Measurements from ENCODE around the gene CRYZL1.

Gene CRYZL1

GRCh38 chr21:33654412-33654811, 12.9 kb upstream of the CRYZL1 start:
- H3K4me1 Mint-ChIP-seq, result no peaks in the 10 kb centered on the region
- CTCF ChIA-PET, result no interaction called here
- DNase-seq, result no peak
- H3K9me3 Mint-ChIP-seq, result no peaks in the 10 kb centered on the region
- no peak overlapping the region for H3K4me3 Mint-ChIP-seq
- H3K27me3 Mint-ChIP-seq, result peaks cover 17% of the 10 kb centered on the region
- no peaks in the 10 kb centered on the region for H3K36me3 Mint-ChIP-seq
- no peak overlapping the region for H3K27ac Mint-ChIP-seq

DNA sequence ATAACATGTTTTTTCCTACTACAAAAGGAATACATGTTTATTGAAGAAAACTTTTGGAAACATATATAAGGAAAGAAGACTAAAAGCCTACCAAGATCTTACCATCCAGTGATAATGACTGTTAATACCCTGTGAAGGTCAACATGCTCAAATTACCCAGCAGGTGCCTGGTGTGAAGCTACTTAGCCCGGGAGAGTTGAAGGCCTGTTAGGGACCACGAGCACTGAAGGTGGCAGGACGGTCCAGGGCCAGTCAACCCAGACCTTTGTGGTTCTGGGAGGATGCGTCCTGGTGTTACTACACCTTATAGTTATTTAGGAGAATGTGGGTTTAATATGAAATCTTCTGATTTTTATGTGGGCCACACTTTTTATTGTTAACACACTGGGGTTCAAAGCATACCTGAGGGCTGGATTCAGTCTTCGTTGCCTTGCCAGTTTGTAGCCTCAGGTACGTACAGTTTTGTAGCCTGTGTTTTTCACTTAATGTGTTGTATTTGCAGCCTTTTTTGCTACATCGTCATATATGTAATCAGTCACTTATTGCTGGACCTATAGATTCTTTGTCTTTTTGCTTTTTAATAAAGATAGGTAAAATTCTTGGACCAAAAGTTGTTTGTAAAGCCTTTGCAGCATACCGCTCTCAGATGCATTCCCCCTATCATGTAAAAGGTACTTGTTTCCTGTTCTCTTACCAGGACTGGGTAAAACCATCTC, 10.6 kb upstream of the CRYZL1 start:
- no peak for DNase-seq
- Mint-ChIP-seq H3K36me3 (no peaks in the 10 kb centered on the region), H3K4me3 (no peak overlapping the region), H3K27ac (no peak overlapping the region), H3K4me1 (no peaks in the 10 kb centered on the region), H3K9me3 (no peaks in the 10 kb centered on the region), H3K27me3 (peaks cover 20% of the 10 kb centered on the region)
- CTCF ChIA-PET, result no interaction called here

- no peak for DNase-seq
- no peaks in the 10 kb centered on the region for H3K4me1 Mint-ChIP-seq
- H3K4me3 Mint-ChIP-seq, result no peak overlapping the region
- H3K36me3 Mint-ChIP-seq, result no peaks in the 10 kb centered on the region
- H3K9me3 Mint-ChIP-seq, result no peaks in the 10 kb centered on the region
- CTCF ChIA-PET, result no interaction called here
- H3K27me3 Mint-ChIP-seq, result peaks cover 24% of the 10 kb centered on the region
- no peak overlapping the region for H3K27ac Mint-ChIP-seq
Measured at GRCh38 chr21:33650929-33651509, 9.5 kb upstream of the CRYZL1 start.

DNA sequence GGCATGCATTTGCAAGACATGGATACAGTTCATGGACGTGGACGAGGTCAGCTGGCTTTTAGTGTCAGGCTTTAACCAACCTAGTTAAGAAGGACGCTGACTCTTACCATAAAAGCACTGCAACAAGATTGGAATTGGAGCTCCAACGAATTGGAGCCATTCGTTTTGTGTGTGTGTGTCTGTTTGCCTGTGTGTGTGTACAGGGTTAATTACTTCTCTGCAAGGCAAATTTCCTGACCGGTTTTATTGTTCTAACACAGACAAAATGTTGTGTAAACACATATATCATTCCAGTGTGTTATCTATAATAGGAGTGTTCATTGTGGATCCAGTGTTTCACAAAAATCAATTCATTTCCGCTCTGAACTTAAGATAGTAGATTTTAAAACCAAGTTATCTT, 8.7 kb upstream of the CRYZL1 start:
- Mint-ChIP-seq H3K4me3 (no peak overlapping the region), H3K27ac (no peak overlapping the region), H3K27me3 (peaks cover 30% of the 10 kb centered on the region), H3K9me3 (no peaks in the 10 kb centered on the region), H3K36me3 (no peaks in the 10 kb centered on the region), H3K4me1 (no peaks in the 10 kb centered on the region)
- no peak for DNase-seq
- CTCF ChIA-PET, result no interaction called here

GRCh38 chr21:33648555-33648954, 7.0 kb upstream of the CRYZL1 start:
- H3K27me3 Mint-ChIP-seq, result peaks cover 47% of the 10 kb centered on the region

DNA sequence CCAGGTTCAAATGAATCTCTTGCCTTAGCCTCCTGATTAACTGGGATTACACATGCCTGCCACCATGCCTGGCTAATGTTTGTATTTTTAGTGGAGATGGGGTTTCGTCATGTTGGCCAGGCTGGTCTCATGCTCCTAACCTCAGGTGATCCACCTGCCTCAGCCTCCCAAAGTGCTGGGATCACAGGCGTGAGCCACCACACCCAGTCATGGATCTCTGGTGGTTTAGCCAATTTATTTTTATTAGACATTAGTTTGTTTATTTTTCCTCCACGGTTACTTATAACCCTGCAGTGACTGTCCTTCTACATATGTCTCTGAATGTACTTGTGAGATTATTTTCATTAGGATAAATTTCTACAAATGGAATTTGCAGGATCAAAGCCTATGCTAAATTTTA, 6.0 kb upstream of the CRYZL1 start:
- no peak for DNase-seq
- CTCF ChIA-PET, result no interaction called here
- Mint-ChIP-seq H3K9me3 (no peaks in the 10 kb centered on the region), H3K4me1 (peaks cover 8% of the 10 kb centered on the region), H3K4me3 (no peak overlapping the region), H3K27me3 (peaks cover 54% of the 10 kb centered on the region), H3K36me3 (peaks cover 2% of the 10 kb centered on the region), H3K27ac (no peak overlapping the region)

More at GRCh38 chr21:33648555-33648954, 7.0 kb upstream of the CRYZL1 start:
- Mint-ChIP-seq H3K36me3 (peaks cover 1% of the 10 kb centered on the region), H3K4me3 (no peak overlapping the region), H3K4me1 (peaks cover 3% of the 10 kb centered on the region), H3K9me3 (no peaks in the 10 kb centered on the region), H3K27ac (peak overlapping the region; percentile 68)
- CTCF ChIA-PET, result no interaction called here
- no peak for DNase-seq

- Mint-ChIP-seq H3K27ac (no peak overlapping the region), H3K4me1 (peaks cover 15% of the 10 kb centered on the region), H3K4me3 (no peak overlapping the region), H3K36me3 (peaks cover 4% of the 10 kb centered on the region), H3K9me3 (no peaks in the 10 kb centered on the region), H3K27me3 (peaks cover 55% of the 10 kb centered on the region)
- CTCF ChIA-PET, result no interaction called here
- DNase-seq, result no peak
Measured at GRCh38 chr21:33645730-33646129, 4.2 kb upstream of the CRYZL1 start.

DNA sequence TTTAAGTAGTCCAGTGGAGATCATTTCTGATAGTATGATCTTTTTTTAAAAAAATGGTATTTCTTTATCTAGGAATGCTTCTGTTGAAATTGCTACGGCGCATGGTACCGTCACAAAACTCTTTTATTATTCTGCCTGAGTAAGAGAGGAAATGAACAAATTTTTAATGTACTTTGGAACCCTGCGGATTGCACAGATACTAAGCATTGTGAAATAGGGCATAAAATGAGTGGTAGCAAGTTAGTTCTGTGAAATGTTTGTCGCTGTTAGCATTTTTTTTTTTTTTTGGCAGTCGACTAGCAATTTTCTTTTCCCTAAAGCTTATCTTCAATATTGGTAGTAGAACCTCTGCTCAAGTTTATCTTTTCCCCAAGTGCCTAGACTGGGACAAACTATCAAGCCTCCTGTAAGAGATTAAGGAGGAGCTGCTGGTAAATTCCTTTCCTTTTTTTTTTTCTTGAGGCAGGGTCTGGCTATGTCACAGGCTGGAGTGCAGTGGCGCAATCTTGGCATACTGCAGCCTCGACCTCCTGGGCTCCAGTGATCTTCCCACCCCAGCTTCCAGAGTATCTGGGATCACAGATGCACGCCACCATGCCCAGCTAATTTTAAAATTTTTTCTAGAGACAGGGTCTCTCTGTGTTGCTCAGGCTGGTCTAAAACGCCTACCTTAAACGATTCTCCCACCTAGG, 3.0 kb upstream of the CRYZL1 start:
- CTCF ChIA-PET, result no interaction called here
- H3K4me1 Mint-ChIP-seq, result peaks cover 23% of the 10 kb centered on the region
- no peak overlapping the region for H3K4me3 Mint-ChIP-seq
- no peak for DNase-seq
- H3K27me3 Mint-ChIP-seq, result peaks cover 48% of the 10 kb centered on the region
- H3K36me3 Mint-ChIP-seq, result peaks cover 4% of the 10 kb centered on the region
- H3K9me3 Mint-ChIP-seq, result no peaks in the 10 kb centered on the region
- no peak overlapping the region for H3K27ac Mint-ChIP-seq

- H3K4me3 Mint-ChIP-seq, result peak overlapping the region; percentile 83
- DNase-seq, result no peak
- peaks cover 43% of the 10 kb centered on the region for H3K27me3 Mint-ChIP-seq
- no peak overlapping the region for H3K27ac Mint-ChIP-seq
- H3K4me1 Mint-ChIP-seq, result peaks cover 25% of the 10 kb centered on the region
- CTCF ChIA-PET, result no interaction called here
- H3K36me3 Mint-ChIP-seq, result peaks cover 4% of the 10 kb centered on the region
- no peaks in the 10 kb centered on the region for H3K9me3 Mint-ChIP-seq
Measured at GRCh38 chr21:33643658-33644311, 2.2 kb upstream of the CRYZL1 start.

- Mint-ChIP-seq H3K4me3 (peak overlapping the region; percentile 83), H3K4me1 (peaks cover 28% of the 10 kb centered on the region), H3K36me3 (peaks cover 4% of the 10 kb centered on the region), H3K27me3 (peaks cover 40% of the 10 kb centered on the region), H3K27ac (no peak overlapping the region), H3K9me3 (no peaks in the 10 kb centered on the region)
- peak; percentile 34 for DNase-seq
- CTCF ChIA-PET, result no interaction called here
Measured at GRCh38 chr21:33642896-33643657, 1.5 kb upstream of the CRYZL1 start.

GRCh38 chr21:33642027-33642895, 720 bp upstream of the CRYZL1 start, which contains the start of gene ITSN1:
Gene ITSN1 (plus strand): TSS chr21:33642501. CDS start chr21:33718829, 76,328 bp downstream.
- peak; percentile 100 for DNase-seq
- peak within 1 kb of the TSS; percentile 83 for H3K4me3 Mint-ChIP-seq
- H3K4me1 Mint-ChIP-seq, result peaks cover 28% of the 10 kb centered on the region
- peaks cover 40% of the 10 kb centered on the region for H3K27me3 Mint-ChIP-seq
- H3K27ac Mint-ChIP-seq, result peak within 1 kb of the TSS; percentile 94
- CTCF ChIA-PET, result no interaction called here
- H3K9me3 Mint-ChIP-seq, result no peaks in the 10 kb centered on the region
- peaks cover 6% of the 10 kb centered on the region for H3K36me3 Mint-ChIP-seq

DNA sequence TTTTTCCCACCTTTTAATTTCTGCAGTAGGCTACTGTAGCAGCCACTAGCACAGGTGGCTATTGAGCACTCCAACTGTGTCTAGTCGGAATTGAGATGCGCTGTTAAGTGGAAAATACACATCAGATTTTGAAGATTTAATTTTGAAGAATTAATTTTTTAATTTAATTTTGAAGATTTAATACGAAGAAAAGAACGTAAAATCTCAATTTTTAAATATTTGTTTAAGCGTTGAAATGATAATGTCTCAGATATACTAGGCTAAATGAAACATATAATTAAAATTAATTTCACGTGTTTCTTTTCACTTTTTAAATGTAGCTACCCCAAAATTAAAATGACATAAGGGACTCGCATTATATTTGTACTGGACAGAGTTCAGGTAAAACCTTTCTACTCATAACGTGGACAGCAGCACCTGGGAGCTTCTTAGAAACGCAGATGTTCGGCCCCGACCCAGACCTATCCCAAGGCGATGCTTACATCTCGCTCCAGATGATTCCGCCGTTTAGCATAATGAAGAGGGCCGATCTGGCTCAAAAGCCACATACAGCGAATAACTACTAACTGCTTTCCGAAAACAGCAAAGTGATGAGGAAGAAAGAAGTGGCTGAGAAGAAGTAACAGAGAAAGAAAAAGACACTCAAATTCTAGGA, 717 bp downstream of the CRYZL1 start:
- CTCF ChIA-PET, result no interaction called here
- peak; percentile 27 for DNase-seq
- Mint-ChIP-seq H3K9me3 (no peaks in the 10 kb centered on the region), H3K4me3 (peak overlapping the region; percentile 81), H3K27ac (peak overlapping the region; percentile 94), H3K4me1 (peaks cover 30% of the 10 kb centered on the region), H3K36me3 (peaks cover 13% of the 10 kb centered on the region), H3K27me3 (peaks cover 35% of the 10 kb centered on the region)

- Mint-ChIP-seq H3K4me1 (peaks cover 6% of the 10 kb centered on the region), H3K9me3 (no peaks in the 10 kb centered on the region), H3K27me3 (no peaks in the 10 kb centered on the region), H3K4me3 (no peak overlapping the region), H3K36me3 (peaks cover 20% of the 10 kb centered on the region), H3K27ac (no peak overlapping the region)
- DNase-seq, result no peak
- CTCF ChIA-PET, result no interaction called here
Measured at GRCh38 chr21:33634254-33634653, 7.3 kb downstream of the CRYZL1 start.

Data from activated naive CD4-positive, alpha-beta T cell treated with anti-CD3 and anti-CD28 coated beads, Interleukin-2, amount 10 ng/mL, durations not matched to agents 7 days and 5 days (primary cell).